Fibroblast of lung (primary cell): ENCODE data around the gene CPSF4L. TPM values are rescaled to one million over a fixed set of nuclear protein-coding genes. Genes with fewer than 3 reads are reported as not detected.
A peak's percentile ranks its signal among the peaks of the same experiment; 100 is the strongest.

Experiments
- DNase-seq, 2 donors: peaks; one replicate each; pipeline versions ENCODE4 v3.0.0 to v3.0.0-alpha.2; 2010; ENCODE audit warnings: low read depth in 2 of 2
- H2AFZ ChIP-seq: 2 replicates; pipeline ENCODE4 v1.5.1; 2012; ENCODE audit warnings: low read length, control low read depth, inconsistent platforms
- H3K27ac ChIP-seq: 2 replicates; pipeline ENCODE4 v1.5.1; 2011; ENCODE audit warnings: low read length, control low read depth; ENCODE audit not compliant: insufficient read depth
- H3K27me3 ChIP-seq: 2 replicates; pipeline ENCODE4 v1.5.1; 2011; ENCODE audit warnings: mild to moderate bottlenecking, low read length; ENCODE audit not compliant: control insufficient read depth, insufficient read depth
- H3K36me3 ChIP-seq: 2 replicates; pipeline ENCODE4 v1.5.1; 2011; ENCODE audit warnings: low read length; ENCODE audit not compliant: control insufficient read depth, insufficient read depth
- H3K4me1 ChIP-seq: 2 replicates; pipeline ENCODE4 v1.5.1; 2011; ENCODE audit warnings: low read length; ENCODE audit not compliant: control insufficient read depth, insufficient read depth; ENCODE audit errors: extremely low read depth
- H3K4me2 ChIP-seq: 2 replicates; pipeline ENCODE4 v1.5.1; 2011; ENCODE audit warnings: low read length, control low read depth; ENCODE audit not compliant: insufficient read depth; ENCODE audit errors: extremely low read depth
- H3K4me3 ChIP-seq, 4 experiments: fragments of 200-600 bp in 1 of 4; sonication (generic) in 1 of 4; replicated peaks in 1 of 4; 2 replicates each; pipeline ENCODE4 v1.5.1; 2011 to 2016; ENCODE audit warnings: low read length in 4 of 4, low read depth in 3 of 4, mild to moderate bottlenecking in 3 of 4, control low read depth in 2 of 4, inconsistent platforms in 1 of 4, mixed read lengths in 1 of 4; ENCODE audit not compliant: insufficient read depth in 1 of 4; ENCODE audit errors: control extremely low read depth in 1 of 4
- H3K79me2 ChIP-seq: 2 replicates; pipeline ENCODE4 v1.5.1; 2012; ENCODE audit warnings: mild to moderate bottlenecking, low read length, inconsistent platforms; ENCODE audit not compliant: control insufficient read depth, insufficient read depth
- H3K9ac ChIP-seq: 2 replicates; pipeline ENCODE4 v1.5.1; 2011; ENCODE audit warnings: mild to moderate bottlenecking, low read length, control low read depth; ENCODE audit not compliant: insufficient read depth
- H3K9me3 ChIP-seq: 2 replicates; pipeline ENCODE4 v1.5.1; 2012; ENCODE audit warnings: low read depth, low read length; ENCODE audit not compliant: control insufficient read depth, insufficient read depth
- H4K20me1 ChIP-seq: 2 replicates; pipeline ENCODE4 v1.5.1; 2011; ENCODE audit warnings: low read length; ENCODE audit not compliant: control insufficient read depth, insufficient read depth; ENCODE audit errors: extremely low read depth
- EZH2 ChIP-seq: IDR thresholded peaks from 2 replicates; pipeline ENCODE4 v1.5.1; 2012; ENCODE audit warnings: low read length, control low read depth, mild to moderate bottlenecking; ENCODE audit errors: missing control alignments
- polyA plus RNA-seq, 2 donors: library from polyadenylated mRNA; depleted of rRNA in 1 of 2; stranded (reverse) in 1 of 2; unstranded in 1 of 2; fragments of >200 nt; gene quantifications; 2 replicates each; pipeline ENCODE4 v1.2.1, GENCODE V29; 2011 to 2012; ENCODE audit warnings: missing spikeins in 1 of 2
- total RNA-seq: library from RNA; depleted of rRNA; stranded (reverse); fragments of >200 nt; gene quantifications from 2 replicates; pipeline ENCODE4 v1.2.1, GENCODE V29; 2014
- TF ChIP-seq, protein P1 (sequence below), 2 donors: IDR thresholded peaks in 1 of 2; conservative IDR thresholded peaks in 1 of 2; 1 replicate in 1 of 2; 2 replicates in 1 of 2; pipeline ENCODE4 v1.5.1; 2011 to 2012; ENCODE audit warnings: low read length in 2 of 2, control low read depth in 1 of 2, inconsistent platforms in 1 of 2, low read depth in 1 of 2, mild to moderate bottlenecking in 1 of 2

The CPSF4L gene
- total and polyA plus RNA-seq, 2 donors (not counting 1 experiment from before 2014, with no cell fraction given): not detected

DNA sequence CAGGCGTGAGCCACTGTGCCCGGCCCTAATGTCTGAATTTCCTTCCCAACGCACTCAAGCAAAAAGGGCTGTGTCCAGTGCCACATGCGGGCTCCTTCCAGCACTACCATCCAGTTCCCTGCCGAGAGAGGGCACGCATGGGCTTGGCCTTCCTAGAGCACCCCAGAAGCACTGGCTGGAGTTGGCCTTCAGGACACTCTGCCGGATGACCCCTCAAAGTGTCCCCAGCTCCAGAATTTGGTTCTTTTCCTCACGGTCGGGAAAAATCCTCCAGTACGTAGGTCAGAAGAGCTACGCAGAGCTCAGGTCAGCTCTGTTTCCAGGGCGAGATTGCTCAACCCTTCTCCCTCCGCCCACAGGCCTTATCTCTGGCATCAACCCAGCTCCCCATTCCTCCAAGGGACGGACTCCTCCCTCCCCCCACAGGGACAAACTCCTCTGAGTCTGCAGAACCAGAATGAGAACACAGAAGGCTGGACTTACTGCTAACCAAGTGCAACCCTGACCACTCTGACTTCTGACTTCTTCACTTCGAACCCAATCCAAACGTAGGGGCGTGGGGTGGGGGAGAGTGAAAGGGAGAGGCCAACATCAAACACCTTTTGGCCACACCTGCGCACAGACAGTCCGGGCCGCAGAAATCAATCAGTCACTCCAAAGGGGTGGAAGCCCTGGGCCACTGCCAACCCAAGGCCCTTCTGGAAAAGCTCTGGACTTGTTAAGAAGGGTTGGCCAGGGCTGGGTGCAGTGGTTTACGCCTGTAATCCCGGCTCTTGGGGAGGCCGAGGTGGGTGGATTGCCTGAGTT, 46.5 kb upstream of the CPSF4L start:
- DNase-seq: peak; percentile 86 to 95
- TF ChIP-seq, protein P1, sequence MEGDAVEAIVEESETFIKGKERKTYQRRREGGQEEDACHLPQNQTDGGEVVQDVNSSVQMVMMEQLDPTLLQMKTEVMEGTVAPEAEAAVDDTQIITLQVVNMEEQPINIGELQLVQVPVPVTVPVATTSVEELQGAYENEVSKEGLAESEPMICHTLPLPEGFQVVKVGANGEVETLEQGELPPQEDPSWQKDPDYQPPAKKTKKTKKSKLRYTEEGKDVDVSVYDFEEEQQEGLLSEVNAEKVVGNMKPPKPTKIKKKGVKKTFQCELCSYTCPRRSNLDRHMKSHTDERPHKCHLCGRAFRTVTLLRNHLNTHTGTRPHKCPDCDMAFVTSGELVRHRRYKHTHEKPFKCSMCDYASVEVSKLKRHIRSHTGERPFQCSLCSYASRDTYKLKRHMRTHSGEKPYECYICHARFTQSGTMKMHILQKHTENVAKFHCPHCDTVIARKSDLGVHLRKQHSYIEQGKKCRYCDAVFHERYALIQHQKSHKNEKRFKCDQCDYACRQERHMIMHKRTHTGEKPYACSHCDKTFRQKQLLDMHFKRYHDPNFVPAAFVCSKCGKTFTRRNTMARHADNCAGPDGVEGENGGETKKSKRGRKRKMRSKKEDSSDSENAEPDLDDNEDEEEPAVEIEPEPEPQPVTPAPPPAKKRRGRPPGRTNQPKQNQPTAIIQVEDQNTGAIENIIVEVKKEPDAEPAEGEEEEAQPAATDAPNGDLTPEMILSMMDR (conservative IDR thresholded peaks at IDR 0.05 in 1 of 2, IDR thresholded peaks at IDR 0.05 in 1 of 2; ENCODE audit: low read depth in 1 of 2, low read length in 2 of 2): no peak
- TF ChIP-seq EZH2: no peak
- H3K4me2 ChIP-seq: peak overlapping the region; percentile 26
- no peak overlapping the region for H2AFZ ChIP-seq
- H3K79me2 ChIP-seq: peaks cover 70% of the 10 kb centered on the region
- no peaks in the 10 kb centered on the region for H3K9me3 ChIP-seq
- peak overlapping the region; percentile 7 to 100 (median 58) for H3K4me3 ChIP-seq
- H3K4me1 ChIP-seq: peaks cover 48% of the 10 kb centered on the region
- H3K27me3 ChIP-seq: no peaks in the 10 kb centered on the region
- H3K27ac ChIP-seq: peak overlapping the region; percentile 69
- no peak overlapping the region for H3K9ac ChIP-seq
- no peaks in the 10 kb centered on the region for H3K36me3 ChIP-seq
- no peaks in the 10 kb centered on the region for H4K20me1 ChIP-seq

DNA sequence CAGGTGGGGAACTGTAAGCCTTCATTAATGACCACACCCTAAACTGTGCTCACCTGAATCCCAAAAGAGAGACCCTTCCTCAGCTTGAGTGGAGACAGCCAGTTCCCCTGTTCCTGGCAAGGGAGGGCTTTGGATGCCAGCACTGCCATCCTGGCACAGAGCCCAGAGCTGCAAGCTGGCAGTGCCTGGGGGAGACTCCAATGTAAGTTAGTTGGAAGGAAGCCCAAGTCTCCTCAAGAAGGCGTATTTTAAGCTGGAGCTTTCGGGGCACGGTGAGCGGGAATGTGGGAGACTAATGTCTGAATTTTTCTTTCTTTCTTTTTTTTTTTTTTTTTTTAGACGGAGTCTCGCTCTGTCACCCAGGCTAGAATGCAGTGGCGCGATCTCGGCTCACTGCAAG, 45.5 kb upstream of the CPSF4L start:
- Histone ChIP-seq H3K36me3 (no peaks in the 10 kb centered on the region), H3K9me3 (no peaks in the 10 kb centered on the region), H4K20me1 (no peaks in the 10 kb centered on the region), H3K27me3 (no peaks in the 10 kb centered on the region), H3K4me2 (no peak overlapping the region), H2AFZ (no peak overlapping the region), H3K9ac (no peak overlapping the region), H3K4me1 (peaks cover 45% of the 10 kb centered on the region), H3K27ac (no peak overlapping the region), H3K79me2 (peaks cover 76% of the 10 kb centered on the region), H3K4me3 (no peak overlapping the region)
- TF ChIP-seq, protein P1 (conservative IDR thresholded peaks at IDR 0.05 in 1 of 2, IDR thresholded peaks at IDR 0.05 in 1 of 2; ENCODE audit: low read depth in 1 of 2, low read length in 2 of 2): no peak
- no peak for TF ChIP-seq EZH2
- no peak for DNase-seq

DNA sequence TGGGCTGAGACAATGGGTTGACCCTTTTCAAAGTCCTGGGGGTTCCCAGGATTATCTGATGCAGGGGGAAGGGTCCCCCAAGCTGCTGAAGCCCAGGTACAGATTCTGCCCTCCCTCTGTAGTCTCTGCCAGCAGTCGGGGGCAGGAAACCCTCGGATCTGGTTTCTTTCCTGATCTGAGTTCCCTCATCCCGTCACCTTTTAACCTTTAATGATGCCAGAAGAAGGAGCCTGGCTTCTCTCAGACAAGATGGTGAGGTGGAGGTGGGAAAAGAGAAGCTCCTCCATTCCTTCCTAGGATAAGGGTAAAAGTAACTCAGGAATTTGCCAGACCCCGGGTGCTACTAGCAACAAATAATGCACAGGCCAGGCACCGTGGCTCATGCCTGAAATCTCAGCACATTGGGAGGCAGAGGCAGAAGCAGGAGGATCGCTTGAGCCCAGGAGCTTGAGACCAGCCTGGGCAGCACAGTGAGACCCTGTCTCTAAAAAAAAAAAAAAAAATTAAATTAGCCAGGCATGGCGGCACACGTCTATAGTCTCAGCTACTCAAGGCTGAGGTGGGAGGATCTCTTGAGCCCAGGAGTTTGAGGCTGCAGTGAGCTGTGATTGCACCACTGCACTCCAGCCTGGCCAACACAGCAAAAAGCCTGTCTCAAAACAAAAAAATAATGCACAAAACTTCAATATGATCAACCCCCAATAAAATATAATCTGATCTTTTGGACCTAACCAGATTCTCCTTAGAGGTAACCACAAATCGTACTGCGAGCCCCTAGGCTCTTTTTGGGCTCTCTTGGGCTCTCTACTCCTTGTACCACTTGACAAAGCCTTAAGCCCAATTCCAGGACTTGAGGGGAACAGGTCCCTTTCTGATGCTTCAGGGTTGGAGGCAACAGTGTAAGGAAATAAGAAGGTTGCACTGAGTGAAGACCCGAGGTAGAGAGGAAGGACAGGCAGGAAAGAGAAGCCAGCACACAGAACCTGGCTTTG, 44.5 kb upstream of the CPSF4L start:
- H3K4me1 ChIP-seq: peaks cover 45% of the 10 kb centered on the region
- H4K20me1 ChIP-seq: no peaks in the 10 kb centered on the region
- H3K36me3 ChIP-seq: no peaks in the 10 kb centered on the region
- peak overlapping the region; percentile 39 for H3K9ac ChIP-seq
- H3K9me3 ChIP-seq: no peaks in the 10 kb centered on the region
- no peaks in the 10 kb centered on the region for H3K27me3 ChIP-seq
- peak overlapping the region; percentile 98 for H3K27ac ChIP-seq
- H3K4me2 ChIP-seq: peak overlapping the region; percentile 99
- H3K79me2 ChIP-seq: peaks cover 79% of the 10 kb centered on the region
- TF ChIP-seq EZH2: no peak
- TF ChIP-seq, protein P1 (conservative IDR thresholded peaks at IDR 0.05 in 1 of 2, IDR thresholded peaks at IDR 0.05 in 1 of 2; ENCODE audit: low read depth in 1 of 2, low read length in 2 of 2): no peak
- peak overlapping the region; percentile 45 to 55 (median 51) for H3K4me3 ChIP-seq
- DNase-seq: no peak
- no peak overlapping the region for H2AFZ ChIP-seq
